HG03095 (cell line): Measurements from ENCODE around the gene GHDC.
A peak's percentile ranks its signal among the peaks of the same experiment; 100 is the strongest.
"Not testable (repeated sequence)": the region's sequence is repeated elsewhere in the genome, so short reads cannot be mapped to it uniquely, and the experiment has no call there.

Experiments used
- ATAC-seq: cut with Tn5 transposase; IDR thresholded peaks from one replicate; pipeline ENCODE4 v1.9.1; 2021; ENCODE audit warnings: moderate library complexity; ENCODE audit not compliant: unreplicated experiment

The GHDC gene, protein sequence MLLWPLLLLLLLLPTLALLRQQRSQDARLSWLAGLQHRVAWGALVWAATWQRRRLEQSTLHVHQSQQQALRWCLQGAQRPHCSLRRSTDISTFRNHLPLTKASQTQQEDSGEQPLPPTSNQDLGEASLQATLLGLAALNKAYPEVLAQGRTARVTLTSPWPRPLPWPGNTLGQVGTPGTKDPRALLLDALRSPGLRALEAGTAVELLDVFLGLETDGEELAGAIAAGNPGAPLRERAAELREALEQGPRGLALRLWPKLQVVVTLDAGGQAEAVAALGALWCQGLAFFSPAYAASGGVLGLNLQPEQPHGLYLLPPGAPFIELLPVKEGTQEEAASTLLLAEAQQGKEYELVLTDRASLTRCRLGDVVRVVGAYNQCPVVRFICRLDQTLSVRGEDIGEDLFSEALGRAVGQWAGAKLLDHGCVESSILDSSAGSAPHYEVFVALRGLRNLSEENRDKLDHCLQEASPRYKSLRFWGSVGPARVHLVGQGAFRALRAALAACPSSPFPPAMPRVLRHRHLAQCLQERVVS

DNA sequence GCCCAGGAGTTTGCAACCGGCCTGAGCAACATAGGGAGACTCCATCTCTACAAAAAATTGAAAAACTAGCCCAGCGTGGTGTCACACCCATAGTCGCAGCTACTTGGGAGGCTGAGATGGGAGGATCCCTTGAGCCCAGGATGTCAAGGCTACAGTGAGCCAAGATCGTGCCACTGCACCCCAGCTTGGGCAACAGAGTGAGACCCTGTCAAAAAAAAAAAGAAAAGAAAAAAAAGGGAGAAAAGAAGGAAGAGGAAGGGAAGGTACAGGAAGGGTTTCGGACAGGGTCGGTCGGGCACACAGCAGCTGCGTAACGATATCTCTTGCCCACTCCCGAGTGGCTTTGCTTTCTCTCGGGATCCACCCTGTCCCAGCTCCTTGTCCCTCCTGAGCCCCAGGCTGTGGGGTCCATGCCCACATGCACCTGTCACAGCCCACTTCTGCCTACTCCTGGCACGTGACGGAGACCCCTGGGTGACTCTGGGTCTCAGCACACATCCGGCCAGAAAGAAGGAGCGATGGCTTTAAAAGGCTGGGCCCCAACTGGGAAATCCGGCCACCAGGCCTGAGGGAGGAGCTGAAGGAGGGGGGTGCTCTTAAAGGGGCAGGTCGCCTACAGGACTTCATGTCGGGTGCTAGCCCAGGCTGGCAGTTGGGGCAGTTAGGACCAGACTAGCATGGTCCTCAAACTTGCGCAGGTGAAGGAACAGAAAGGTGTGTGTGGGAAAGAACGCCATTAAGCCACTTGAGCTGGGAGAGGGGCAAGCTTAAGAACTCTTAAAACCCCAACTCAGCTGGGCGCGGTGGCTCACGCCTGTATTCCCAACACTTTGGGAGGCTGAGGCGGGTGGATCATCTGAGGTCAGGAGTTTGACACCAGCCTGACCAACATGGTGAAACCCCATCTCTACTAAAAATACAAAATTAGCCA, at the start of gene GHDC:
Gene GHDC (minus strand): TSS at position 526 of the 931 bp plus-strand sequence. CDS start 913 bp downstream, outside the sequence.
- peak; percentile 68 for ATAC-seq

DNA sequence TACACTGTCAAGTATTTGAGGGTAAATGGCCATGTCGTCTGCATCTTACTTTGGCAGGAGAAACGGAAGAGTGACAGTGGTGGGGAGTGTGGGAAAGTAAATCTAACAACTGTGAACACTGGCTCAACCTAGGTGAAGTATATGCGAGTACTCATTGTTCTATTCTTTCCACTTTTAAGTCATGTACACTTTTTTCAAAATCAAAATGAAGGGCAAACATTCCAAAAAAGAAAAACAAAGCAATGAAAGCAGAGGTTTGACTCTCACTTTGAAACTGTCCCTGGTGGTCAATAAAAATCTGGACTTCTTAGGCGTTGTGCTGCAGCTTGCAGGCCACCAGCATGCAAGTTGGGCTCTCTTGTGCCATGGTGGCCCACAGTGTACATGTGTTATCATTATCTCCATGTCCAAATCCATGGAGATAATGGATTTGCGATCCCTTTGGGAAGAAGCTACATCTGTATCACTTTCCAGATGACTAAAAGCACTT, 49.2 kb upstream of the GHDC start:
- ATAC-seq, result no peak

- ATAC-seq, result no peak
Observed at GRCh38 chr17:42241871-42242270, 47.6 kb upstream of the GHDC start.

DNA sequence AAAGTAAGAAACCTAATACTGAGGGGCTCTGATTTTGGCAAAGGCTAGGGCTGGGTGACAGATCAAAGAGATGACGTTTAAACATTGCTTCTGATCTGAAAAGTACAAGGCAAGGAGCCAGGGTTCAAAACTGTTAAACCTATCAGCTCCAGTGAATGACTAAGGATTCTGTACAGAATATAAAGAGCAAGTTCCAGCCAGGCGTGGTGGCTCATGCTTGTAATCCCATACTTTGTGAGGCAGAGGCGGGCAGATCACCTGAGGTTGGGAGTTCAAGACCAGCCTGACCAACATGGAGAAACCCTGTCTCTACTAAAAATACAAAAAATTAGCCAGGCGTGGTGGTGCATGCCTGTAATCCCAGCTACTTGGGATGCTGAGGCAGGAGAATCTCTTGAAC, 46.6 kb upstream of the GHDC start:
- not testable (repeated sequence) for ATAC-seq

DNA sequence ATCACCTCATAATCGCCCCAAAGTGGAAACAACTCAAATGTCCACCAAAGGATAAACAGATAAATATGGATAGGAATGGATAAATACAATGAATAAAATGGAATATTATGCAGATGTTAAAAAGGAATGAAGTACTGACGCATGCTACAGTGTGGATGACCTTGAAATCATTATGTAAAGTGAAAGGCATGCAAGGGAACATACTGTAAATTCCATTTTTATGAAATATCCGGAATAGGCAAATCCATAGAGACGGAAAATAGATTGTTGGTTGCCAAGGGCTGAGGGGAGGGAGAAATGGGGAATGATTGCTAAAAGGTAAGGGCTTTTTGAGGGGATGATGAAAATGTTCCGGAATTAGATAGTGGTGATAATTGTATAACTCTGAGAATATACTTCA, 45.9 kb upstream of the GHDC start:
- no peak for ATAC-seq

DNA sequence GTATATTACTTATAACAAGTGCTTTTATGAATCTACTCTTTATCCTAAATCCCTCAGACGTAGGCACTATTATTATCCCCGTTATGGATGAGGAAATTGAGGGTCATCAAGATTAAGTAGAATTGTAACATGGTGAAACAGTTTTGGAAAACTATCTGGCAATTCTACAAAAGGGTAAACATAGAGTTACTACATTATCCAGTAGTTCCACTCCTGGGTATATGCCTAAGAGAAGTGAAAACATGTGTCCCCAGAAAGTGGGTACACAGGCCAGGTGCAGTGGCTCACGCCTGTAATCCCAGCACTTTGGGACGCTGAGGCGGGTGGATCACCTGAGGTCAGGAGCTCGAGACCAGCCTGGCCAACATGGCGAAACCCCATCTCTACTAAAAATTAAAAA, 45.3 kb upstream of the GHDC start:
- not testable (repeated sequence) for ATAC-seq

- ATAC-seq, result no peak
Observed at GRCh38 chr17:42236760-42237159, 42.5 kb upstream of the GHDC start.

- no peak for ATAC-seq
Observed at GRCh38 chr17:42233994-42234393, 39.7 kb upstream of the GHDC start.

GRCh38 chr17:42233156-42233555, 38.9 kb upstream of the GHDC start:
- no peak for ATAC-seq

GRCh38 chr17:42230225-42230624, 35.9 kb upstream of the GHDC start:
- no peak for ATAC-seq

DNA sequence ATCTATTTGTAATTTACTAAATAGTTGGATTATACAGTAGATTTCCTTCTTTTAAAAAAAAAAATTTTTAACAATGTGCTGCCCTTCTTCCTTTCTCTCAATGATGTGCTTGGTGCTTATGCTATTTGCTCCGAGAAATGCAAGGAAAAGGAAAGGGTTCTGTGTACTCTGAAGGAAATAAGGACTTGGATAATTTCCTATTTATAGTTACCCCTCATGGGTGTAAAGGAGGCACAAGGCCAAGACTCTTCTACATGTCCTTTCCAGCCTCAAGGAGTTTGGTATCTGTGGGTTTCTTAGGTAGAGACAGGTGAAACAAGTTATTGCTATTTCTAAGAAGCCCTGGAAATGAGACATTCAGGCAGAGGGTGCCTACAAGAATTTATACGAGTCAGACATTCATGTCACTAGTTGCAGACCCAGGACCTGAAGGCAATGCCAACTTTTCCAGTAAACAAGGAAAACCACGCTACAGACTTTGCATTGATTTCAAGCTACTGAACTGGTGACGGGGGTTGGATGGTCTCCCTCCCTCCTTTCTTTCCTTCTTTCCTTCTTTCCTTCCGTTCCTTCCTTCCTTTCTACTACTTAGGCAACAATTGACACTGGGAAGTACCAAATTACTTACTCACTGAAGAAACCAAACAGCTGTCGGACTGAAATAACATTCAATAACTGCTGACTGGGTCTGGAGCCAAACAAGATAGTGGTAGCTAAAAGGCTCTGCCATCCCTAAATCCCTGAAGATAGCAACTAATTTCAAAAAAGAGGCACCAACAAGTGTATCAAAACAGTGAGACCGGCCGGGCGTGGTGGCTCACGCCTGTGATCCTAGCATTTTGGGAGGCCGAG, 33.8 kb upstream of the GHDC start:
- ATAC-seq, result no peak

DNA sequence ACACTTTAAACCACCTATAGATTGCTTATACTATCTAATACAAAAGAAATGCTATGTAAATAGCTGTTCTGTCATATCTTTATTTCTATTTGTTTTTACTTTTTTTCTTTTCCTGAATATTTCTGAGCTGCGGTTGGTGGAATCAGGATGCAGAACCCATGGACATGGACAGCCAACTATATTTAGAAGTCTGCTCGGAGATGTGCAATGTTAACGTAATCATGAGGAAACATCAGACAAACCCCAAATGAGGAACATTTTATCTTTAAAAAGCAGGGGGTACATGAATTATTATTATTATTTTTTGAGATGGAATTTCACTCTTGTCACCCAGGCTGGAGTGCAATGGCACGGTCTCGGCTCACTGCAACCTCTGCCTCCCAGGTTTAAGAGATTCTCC, 31.4 kb upstream of the GHDC start:
- no peak for ATAC-seq

- no peak for ATAC-seq
Observed at GRCh38 chr17:42224651-42225050, 30.4 kb upstream of the GHDC start.

DNA sequence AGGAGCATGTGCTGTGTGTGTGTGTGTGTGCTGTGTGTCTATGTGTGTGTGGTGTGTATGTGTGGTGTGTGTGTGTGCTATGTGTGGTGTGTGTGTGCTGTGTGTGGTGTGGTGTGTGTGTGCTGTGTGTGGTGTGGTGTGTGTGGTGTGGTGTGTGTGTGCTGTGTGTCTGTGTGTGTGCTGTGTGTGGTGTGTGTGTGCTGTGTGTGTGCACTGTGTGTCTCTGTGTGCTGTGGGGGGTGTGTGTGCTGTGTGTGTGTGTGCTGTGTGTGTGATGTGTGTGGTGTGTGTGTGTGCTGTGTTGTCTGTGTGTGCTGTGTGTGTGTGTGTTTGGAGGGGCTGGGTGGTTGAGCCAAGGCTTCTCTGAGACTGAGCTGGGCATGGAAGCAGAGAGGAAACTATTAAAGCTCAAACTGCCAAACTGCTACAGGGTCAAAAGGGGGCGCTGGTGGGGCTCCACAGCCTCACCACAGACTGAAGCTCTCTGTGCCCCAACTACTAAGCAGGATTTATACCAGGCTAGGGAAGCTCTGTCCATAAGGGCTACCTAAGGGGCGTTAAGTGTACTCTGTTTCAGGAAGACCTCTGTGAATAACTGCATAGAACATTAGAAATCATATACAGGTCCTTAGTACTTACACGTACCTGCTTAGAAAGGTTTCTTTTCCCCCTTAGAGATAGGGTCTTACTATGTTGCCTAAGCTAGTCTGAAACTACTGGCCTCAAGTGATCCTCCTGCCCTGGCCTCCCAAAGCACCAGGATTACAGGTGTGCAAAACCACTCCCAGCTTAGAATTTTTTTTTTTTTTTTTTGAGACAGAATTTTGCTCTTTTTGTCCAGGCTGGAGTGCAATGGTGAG, 27.8 kb upstream of the GHDC start:
- no peak for ATAC-seq

- not testable (repeated sequence) for ATAC-seq
Observed at GRCh38 chr17:42219280-42219679, 25.0 kb upstream of the GHDC start.

DNA sequence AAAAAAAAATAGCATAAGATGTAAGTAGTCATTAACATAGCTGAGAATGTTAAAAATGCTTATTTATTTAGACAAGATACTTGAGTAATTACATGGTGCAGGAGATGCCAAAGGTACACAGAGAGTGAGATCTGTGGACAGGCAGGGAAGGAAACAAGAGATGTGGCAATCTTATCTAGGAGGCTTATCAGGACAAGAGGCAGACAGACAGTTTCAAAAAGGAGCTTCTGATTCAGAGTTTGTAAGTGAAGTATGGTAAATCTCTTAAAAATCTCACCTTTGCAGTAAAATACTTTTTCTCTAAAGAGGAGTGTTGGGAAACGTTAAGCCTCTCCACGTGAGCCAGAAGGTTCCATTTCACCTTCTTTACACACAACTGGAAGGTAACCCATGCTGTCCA, 19.9 kb upstream of the GHDC start:
- no peak for ATAC-seq

- ATAC-seq, result no peak
Observed at GRCh38 chr17:42212382-42212781, 18.1 kb upstream of the GHDC start.

DNA sequence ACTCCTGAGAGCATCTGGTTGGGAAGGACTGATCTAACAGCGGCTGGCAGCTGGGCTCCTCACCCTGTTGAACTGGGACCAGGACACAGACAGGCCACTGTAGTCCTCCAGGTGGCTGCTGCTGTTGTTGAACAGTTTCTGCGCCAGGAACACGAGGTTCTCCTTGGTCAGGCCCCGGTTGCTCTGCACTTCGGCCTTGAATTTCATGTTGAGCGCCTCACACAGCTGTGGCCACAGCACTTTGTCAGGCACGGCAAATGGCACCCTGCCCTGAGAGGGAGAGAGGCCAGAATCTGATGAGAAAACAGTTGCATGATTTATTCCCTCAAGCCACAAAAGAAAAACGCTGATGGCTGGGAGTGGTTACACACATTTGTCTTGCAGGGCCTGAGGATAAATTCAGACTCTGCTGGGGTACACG, 17.6 kb upstream of the GHDC start:
- not testable (repeated sequence) for ATAC-seq

DNA sequence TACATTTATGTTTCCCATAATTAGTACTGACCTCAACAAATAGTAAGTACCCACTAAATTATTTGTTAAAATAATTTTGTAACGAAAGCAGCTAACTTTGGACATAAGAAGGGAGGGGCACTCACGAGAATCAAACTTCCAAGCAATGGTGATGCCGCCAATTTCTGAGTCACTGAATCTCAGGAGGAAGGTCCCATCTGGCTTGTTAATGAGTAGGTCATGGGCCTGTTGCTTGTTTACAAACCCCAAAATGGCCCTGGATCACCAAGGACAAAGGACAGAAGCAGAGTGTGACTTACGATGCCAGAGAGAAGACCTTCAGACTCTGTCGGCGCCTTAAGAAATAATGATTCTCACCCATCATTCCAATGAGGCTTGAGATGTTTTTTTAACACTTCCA, 15.8 kb upstream of the GHDC start:
- no peak for ATAC-seq
